IPS-18a (cell line): ENCODE results near the gene RPTOR.
"Not testable (repeated sequence)": the region's sequence is repeated elsewhere in the genome, so short reads cannot be mapped to it uniquely, and the experiment has no call there.

Experiments
- H3K27ac ChIP-seq: one replicate; pipeline ENCODE4 v1.5.1; 2013; ENCODE audit warnings: low read length
- H3K27me3 ChIP-seq: one replicate; pipeline ENCODE4 v1.6.1; 2013; ENCODE audit warnings: mild to moderate bottlenecking, low read length; ENCODE audit not compliant: control insufficient read depth, insufficient read depth
- H3K36me3 ChIP-seq: one replicate; pipeline ENCODE4 v1.6.1; 2013; ENCODE audit warnings: low read depth, low read length; ENCODE audit not compliant: control insufficient read depth
- H3K4me1 ChIP-seq: one replicate; pipeline ENCODE4 v1.6.1; 2013; ENCODE audit warnings: low read depth, low read length; ENCODE audit not compliant: control insufficient read depth
- H3K4me3 ChIP-seq: one replicate; pipeline ENCODE4 v1.5.1; 2013; ENCODE audit warnings: low read length
- H3K9ac ChIP-seq: one replicate; pipeline ENCODE4 v1.6.1; 2013; ENCODE audit warnings: mild to moderate bottlenecking, low read length, moderate library complexity
- H3K9me3 ChIP-seq: one replicate; pipeline ENCODE4 v1.6.1; 2013; ENCODE audit warnings: low read depth, low read length; ENCODE audit not compliant: control insufficient read depth

The RPTOR gene

GRCh38 chr17:80698297-80698696 lies 153.7 kb downstream of the RPTOR start:
- Histone ChIP-seq H3K9me3 (no peaks in the 10 kb centered on the region), H3K27ac (no peak overlapping the region), H3K36me3 (no peaks in the 10 kb centered on the region), H3K4me3 (no peak overlapping the region), H3K9ac (no peak overlapping the region), H3K4me1 (peaks cover 22% of the 10 kb centered on the region), H3K27me3 (no peaks in the 10 kb centered on the region)

GRCh38 chr17:80699205-80699604 lies 154.6 kb downstream of the RPTOR start:
- not testable (repeated sequence) for H3K9me3 ChIP-seq, H3K4me3 ChIP-seq, H3K27ac ChIP-seq, H3K36me3 ChIP-seq, H3K9ac ChIP-seq, H3K27me3 ChIP-seq
- peaks cover 21% of the 10 kb centered on the region for H3K4me1 ChIP-seq

- no peaks in the 10 kb centered on the region for H3K27me3 ChIP-seq
- H3K36me3 ChIP-seq, result no peaks in the 10 kb centered on the region
- H3K4me1 ChIP-seq, result peaks cover 22% of the 10 kb centered on the region
- H3K27ac ChIP-seq, result no peak overlapping the region
- no peak overlapping the region for H3K4me3 ChIP-seq
- no peak overlapping the region for H3K9ac ChIP-seq
- H3K9me3 ChIP-seq, result no peaks in the 10 kb centered on the region
Observed at GRCh38 chr17:80701730-80702129, 157.1 kb downstream of the RPTOR start.

GRCh38 chr17:80702315-80703141 lies 157.9 kb downstream of the RPTOR start:
- Histone ChIP-seq H3K27ac (no peak overlapping the region), H3K36me3 (no peaks in the 10 kb centered on the region), H3K9ac (no peak overlapping the region), H3K9me3 (no peaks in the 10 kb centered on the region), H3K4me1 (peaks cover 22% of the 10 kb centered on the region), H3K4me3 (no peak overlapping the region), H3K27me3 (no peaks in the 10 kb centered on the region)

GRCh38 chr17:80703142-80703478 lies 158.5 kb downstream of the RPTOR start:
- Histone ChIP-seq H3K9ac (no peak overlapping the region), H3K27me3 (no peaks in the 10 kb centered on the region), H3K4me3 (no peak overlapping the region), H3K9me3 (no peaks in the 10 kb centered on the region), H3K4me1 (peaks cover 17% of the 10 kb centered on the region), H3K27ac (no peak overlapping the region), H3K36me3 (no peaks in the 10 kb centered on the region)

GRCh38 chr17:80704381-80704819 lies 159.8 kb downstream of the RPTOR start:
- H3K27me3 ChIP-seq, result no peaks in the 10 kb centered on the region
- peaks cover 11% of the 10 kb centered on the region for H3K4me1 ChIP-seq
- no peaks in the 10 kb centered on the region for H3K36me3 ChIP-seq
- H3K4me3 ChIP-seq, result no peak overlapping the region
- no peak overlapping the region for H3K9ac ChIP-seq
- H3K9me3 ChIP-seq, result no peaks in the 10 kb centered on the region
- no peak overlapping the region for H3K27ac ChIP-seq

GRCh38 chr17:80704894-80705293 lies 160.3 kb downstream of the RPTOR start:
- peaks cover 11% of the 10 kb centered on the region for H3K4me1 ChIP-seq
- no peaks in the 10 kb centered on the region for H3K36me3 ChIP-seq
- no peaks in the 10 kb centered on the region for H3K9me3 ChIP-seq
- H3K27me3 ChIP-seq, result no peaks in the 10 kb centered on the region
- no peak overlapping the region for H3K9ac ChIP-seq
- H3K4me3 ChIP-seq, result no peak overlapping the region
- no peak overlapping the region for H3K27ac ChIP-seq

- H3K9me3 ChIP-seq, result no peaks in the 10 kb centered on the region
- no peak overlapping the region for H3K9ac ChIP-seq
- H3K27ac ChIP-seq, result no peak overlapping the region
- no peaks in the 10 kb centered on the region for H3K36me3 ChIP-seq
- H3K4me1 ChIP-seq, result peaks cover 16% of the 10 kb centered on the region
- H3K4me3 ChIP-seq, result no peak overlapping the region
- no peaks in the 10 kb centered on the region for H3K27me3 ChIP-seq
Observed at GRCh38 chr17:80705988-80706387, 161.3 kb downstream of the RPTOR start.

GRCh38 chr17:80706463-80706867 lies 161.8 kb downstream of the RPTOR start:
- H3K27me3 ChIP-seq, result no peaks in the 10 kb centered on the region
- H3K36me3 ChIP-seq, result no peaks in the 10 kb centered on the region
- H3K27ac ChIP-seq, result no peak overlapping the region
- H3K9me3 ChIP-seq, result no peaks in the 10 kb centered on the region
- peaks cover 20% of the 10 kb centered on the region for H3K4me1 ChIP-seq
- no peak overlapping the region for H3K4me3 ChIP-seq
- no peak overlapping the region for H3K9ac ChIP-seq

GRCh38 chr17:80708480-80708879 lies 163.8 kb downstream of the RPTOR start:
- no peaks in the 10 kb centered on the region for H3K36me3 ChIP-seq
- peaks cover 15% of the 10 kb centered on the region for H3K4me1 ChIP-seq
- no peak overlapping the region for H3K9ac ChIP-seq
- H3K4me3 ChIP-seq, result no peak overlapping the region
- no peaks in the 10 kb centered on the region for H3K9me3 ChIP-seq
- H3K27ac ChIP-seq, result no peak overlapping the region
- H3K27me3 ChIP-seq, result no peaks in the 10 kb centered on the region

GRCh38 chr17:80709090-80709695 lies 164.6 kb downstream of the RPTOR start:
- H3K27me3 ChIP-seq, result no peaks in the 10 kb centered on the region
- H3K4me1 ChIP-seq, result peaks cover 15% of the 10 kb centered on the region
- H3K36me3 ChIP-seq, result no peaks in the 10 kb centered on the region
- H3K4me3 ChIP-seq, result no peak overlapping the region
- no peaks in the 10 kb centered on the region for H3K9me3 ChIP-seq
- no peak overlapping the region for H3K9ac ChIP-seq
- no peak overlapping the region for H3K27ac ChIP-seq
